OCI-LY3 (cell line): ENCODE data around the gene CBLIF.

Experiments used
- CTCF ChIP-seq: fragments of 200-600, 300-600 bp; sonication (generic); IDR thresholded peaks from 2 replicates; pipeline ENCODE4 v1.5.1; 2014; ENCODE audit warnings: antibody characterized with exemption, low read length, low read depth
- EZH2phosphoT487 ChIP-seq: fragments of 200-600 bp; shearing (Covaris generic); IDR thresholded peaks from 2 replicates; pipeline ENCODE4 v1.6.1; 2018; ENCODE audit warnings: antibody characterized with exemption, mixed run types, low read depth

GRCh38 chr11:59829358-59829757 is 15.9 kb downstream of the CBLIF start:
- TF ChIP-seq CTCF (no peak), EZH2phosphoT487 (no peak)
